ENCODE measurements around the gene ANAPC16.
"Not testable (repeated sequence)": the region's sequence is repeated elsewhere in the genome, so short reads cannot be mapped to it uniquely, and the experiment has no call there.

The ANAPC16 gene

GRCh38 chr10:72265990-72266865 lies 50.4 kb downstream of the ANAPC16 start:
- FAIRE-seq = no peak

GRCh38 chr10:72267381-72267780 lies 51.6 kb downstream of the ANAPC16 start:
- FAIRE-seq = no peak

GRCh38 chr10:72267819-72268399 lies 52.1 kb downstream of the ANAPC16 start:
- FAIRE-seq = no peak

GRCh38 chr10:72268475-72269200 lies 52.8 kb downstream of the ANAPC16 start:
- FAIRE-seq = not testable (repeated sequence)

- FAIRE-seq = no peak
Observed at GRCh38 chr10:72270607-72271281, 54.9 kb downstream of the ANAPC16 start.

GRCh38 chr10:72272689-72273409 lies 57.0 kb downstream of the ANAPC16 start:
- no peak for FAIRE-seq

- no peak for FAIRE-seq
Observed at GRCh38 chr10:72273410-72274212, 57.8 kb downstream of the ANAPC16 start, which contains the start of gene DDIT4. Gene DDIT4, plus strand, starts transcription at chr10:72273924. Its CDS starts 293 bp downstream, at chr10:72274217.

- no peak for FAIRE-seq
Observed at GRCh38 chr10:72274213-72274729, 58.5 kb downstream of the ANAPC16 start.

- no peak for FAIRE-seq
Observed at GRCh38 chr10:72274730-72275350, 59.0 kb downstream of the ANAPC16 start.

- FAIRE-seq = no peak
Observed at GRCh38 chr10:72275351-72276012, 59.7 kb downstream of the ANAPC16 start.

- no peak for FAIRE-seq
Observed at GRCh38 chr10:72276013-72276387, 60.2 kb downstream of the ANAPC16 start.

- FAIRE-seq = no peak
Observed at GRCh38 chr10:72276421-72277339, 60.9 kb downstream of the ANAPC16 start.

- no peak for FAIRE-seq
Observed at GRCh38 chr10:72277340-72277995, 61.7 kb downstream of the ANAPC16 start.

GRCh38 chr10:72277996-72278667 lies 62.3 kb downstream of the ANAPC16 start:
- FAIRE-seq = no peak

- no peak for FAIRE-seq
Observed at GRCh38 chr10:72278668-72279393, 63.0 kb downstream of the ANAPC16 start.

- not testable (repeated sequence) for FAIRE-seq
Observed at GRCh38 chr10:72279587-72279986, 63.8 kb downstream of the ANAPC16 start.

GRCh38 chr10:72283131-72283530 lies 67.3 kb downstream of the ANAPC16 start:
- FAIRE-seq = no peak

Measured in islet of Langerhans (tissue), 1 donor.